GM18502 (cell line): ENCODE measurements around the gene BTG1.
"Not testable (repeated sequence)": the region's sequence is repeated elsewhere in the genome, so short reads cannot be mapped to it uniquely, and the experiment has no call there.

Source experiments
- ATAC-seq: cut with Tn5 transposase; IDR thresholded peaks from one replicate; pipeline ENCODE4 v1.9.1; 2021; ENCODE audit warnings: mild to moderate bottlenecking; ENCODE audit not compliant: unreplicated experiment, poor library complexity

Gene BTG1

GRCh38 chr12:92151916-92152315 is 6.3 kb upstream of the BTG1 start:
- no peak for ATAC-seq

- ATAC-seq, result no peak
These were observed 3.9 kb upstream of the BTG1 start for GRCh38 chr12:92149563-92149962.

GRCh38 chr12:92147491-92147890 is 1.8 kb upstream of the BTG1 start:
- no peak for ATAC-seq

GRCh38 chr12:92146497-92147224 is 1.0 kb upstream of the BTG1 start:
- no peak for ATAC-seq

- ATAC-seq, result peak; percentile 7
These were observed 240 bp downstream of the BTG1 start for GRCh38 chr12:92145481-92145730.

- peak; percentile 0 for ATAC-seq
These were observed 790 bp downstream of the BTG1 start for GRCh38 chr12:92144631-92145480.

GRCh38 chr12:92143686-92144630 is 1.7 kb downstream of the BTG1 start:
- peak; percentile 24 for ATAC-seq

GRCh38 chr12:92143258-92143657 is 2.4 kb downstream of the BTG1 start:
- no peak for ATAC-seq

- no peak for ATAC-seq
These were observed 3.3 kb downstream of the BTG1 start for GRCh38 chr12:92142251-92142926.

GRCh38 chr12:92141591-92142121 is 4.0 kb downstream of the BTG1 start:
- no peak for ATAC-seq

GRCh38 chr12:92140896-92141536 is 4.6 kb downstream of the BTG1 start:
- ATAC-seq, result no peak

- ATAC-seq, result no peak
These were observed 5.5 kb downstream of the BTG1 start for GRCh38 chr12:92140156-92140555.

- ATAC-seq, result no peak
These were observed 6.0 kb downstream of the BTG1 start for GRCh38 chr12:92139634-92140150.

- no peak for ATAC-seq
These were observed 7.0 kb downstream of the BTG1 start for GRCh38 chr12:92138626-92139025.

- no peak for ATAC-seq
These were observed 7.5 kb downstream of the BTG1 start for GRCh38 chr12:92138144-92138543.

- no peak for ATAC-seq
These were observed 8.5 kb downstream of the BTG1 start for GRCh38 chr12:92136965-92137721.

GRCh38 chr12:92136026-92136730 is 9.5 kb downstream of the BTG1 start:
- ATAC-seq, result no peak

- ATAC-seq, result not testable (repeated sequence)
These were observed 10.1 kb downstream of the BTG1 start for GRCh38 chr12:92135541-92135940.
